HG02678 (cell line): ENCODE data around the gene TMEM255B.
"Not testable (repeated sequence)": the region's sequence is repeated elsewhere in the genome, so short reads cannot be mapped to it uniquely, and the experiment has no call there.

Experiments
- ATAC-seq: cut with Tn5 transposase; IDR thresholded peaks from one replicate; pipeline ENCODE4 v1.9.1; 2021; ENCODE audit warnings: mild to moderate bottlenecking, moderate library complexity; ENCODE audit not compliant: unreplicated experiment

The TMEM255B gene

GRCh38 chr13:113748101-113748861 is 10.7 kb upstream of the TMEM255B start:
- ATAC-seq, result no peak

- no peak for ATAC-seq
Measured at GRCh38 chr13:113748862-113749451, 10.1 kb upstream of the TMEM255B start.

DNA sequence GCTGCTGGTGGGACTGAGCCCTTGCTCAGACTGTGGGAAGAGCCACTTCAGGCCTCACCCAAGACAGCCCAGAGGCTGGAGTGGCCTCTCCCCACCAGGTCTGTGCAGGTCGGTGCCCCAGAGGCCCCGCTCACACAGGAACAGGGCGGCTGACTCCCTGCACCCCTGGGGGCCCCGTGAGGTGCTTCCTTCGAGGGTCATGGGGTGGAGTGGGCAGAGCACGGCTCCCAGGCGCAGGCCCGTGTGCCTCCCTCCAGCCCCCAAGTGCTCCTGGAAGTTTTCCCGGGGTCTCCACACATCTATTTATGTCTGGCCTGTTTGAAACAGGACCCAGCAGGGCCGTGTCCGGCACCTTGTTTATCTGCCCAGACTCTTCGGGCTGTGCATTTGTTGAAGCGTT is 9.5 kb upstream of the TMEM255B start:
- ATAC-seq, result no peak

GRCh38 chr13:113749967-113750366 is 9.1 kb upstream of the TMEM255B start:
- no peak for ATAC-seq

- ATAC-seq, result no peak
Measured at GRCh38 chr13:113750554-113751399, 8.2 kb upstream of the TMEM255B start.

GRCh38 chr13:113751491-113751890 is 7.5 kb upstream of the TMEM255B start:
- ATAC-seq, result no peak

DNA sequence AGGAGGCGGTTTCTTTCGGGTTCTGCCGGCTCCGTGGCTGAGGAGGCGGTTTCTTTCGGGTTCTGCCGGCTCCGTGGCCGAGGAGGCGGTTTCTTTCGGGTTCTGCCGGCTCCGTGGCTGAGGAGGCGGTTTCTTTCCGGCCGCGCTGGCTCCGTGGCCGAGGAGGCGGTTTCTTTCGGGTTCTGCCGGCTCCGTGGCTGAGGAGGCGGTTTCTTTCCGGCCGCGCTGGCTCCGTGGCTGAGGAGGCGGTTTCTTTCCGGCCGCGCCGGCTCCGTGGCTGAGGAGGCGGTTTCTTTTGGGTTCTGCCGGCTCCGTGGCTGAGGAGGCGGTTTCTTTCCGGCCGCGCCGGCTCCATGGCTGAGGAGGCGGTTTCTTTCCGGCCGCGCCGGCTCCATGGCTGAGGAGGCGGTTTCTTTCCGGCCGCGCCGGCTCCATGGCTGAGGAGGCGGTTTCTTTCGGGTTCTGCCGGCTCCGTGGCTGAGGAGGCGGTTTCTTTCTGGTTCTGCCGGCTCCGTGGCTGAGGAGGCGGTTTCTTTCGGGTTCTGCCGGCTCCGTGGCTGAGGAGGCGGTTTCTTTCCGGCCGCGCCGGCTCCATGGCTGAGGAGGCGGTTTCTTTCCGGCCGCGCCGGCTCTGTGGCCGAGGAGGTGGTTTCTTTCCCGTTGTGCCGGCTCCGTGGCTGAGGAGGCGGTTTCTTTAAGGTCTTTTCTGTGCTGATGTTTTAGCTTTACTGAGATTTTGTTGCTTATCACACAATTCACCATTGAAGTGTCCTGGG is 6.6 kb upstream of the TMEM255B start:
- not testable (repeated sequence) for ATAC-seq

GRCh38 chr13:113753171-113753570 is 5.9 kb upstream of the TMEM255B start:
- no peak for ATAC-seq

GRCh38 chr13:113754242-113754641 is 4.8 kb upstream of the TMEM255B start:
- no peak for ATAC-seq

DNA sequence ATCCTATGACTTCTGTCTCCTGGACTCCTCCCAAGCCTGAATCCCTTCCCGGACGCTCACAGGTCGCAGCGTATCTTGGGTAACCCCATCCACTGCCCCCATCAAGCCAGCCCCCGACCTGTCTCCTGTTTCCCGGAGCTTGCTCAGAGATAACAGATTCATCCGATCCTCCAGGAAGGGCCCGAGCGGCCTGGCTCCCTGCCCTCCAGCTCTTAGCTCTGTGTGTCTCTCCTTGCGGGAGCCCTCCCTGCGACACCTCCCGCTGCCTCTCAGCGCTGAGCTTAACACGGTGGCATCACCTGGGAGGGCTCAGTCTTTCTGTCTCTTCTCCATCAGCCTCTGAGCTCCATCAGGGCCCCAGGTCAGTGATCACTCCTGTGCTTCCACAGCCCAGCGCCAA is 4.3 kb upstream of the TMEM255B start:
- no peak for ATAC-seq

DNA sequence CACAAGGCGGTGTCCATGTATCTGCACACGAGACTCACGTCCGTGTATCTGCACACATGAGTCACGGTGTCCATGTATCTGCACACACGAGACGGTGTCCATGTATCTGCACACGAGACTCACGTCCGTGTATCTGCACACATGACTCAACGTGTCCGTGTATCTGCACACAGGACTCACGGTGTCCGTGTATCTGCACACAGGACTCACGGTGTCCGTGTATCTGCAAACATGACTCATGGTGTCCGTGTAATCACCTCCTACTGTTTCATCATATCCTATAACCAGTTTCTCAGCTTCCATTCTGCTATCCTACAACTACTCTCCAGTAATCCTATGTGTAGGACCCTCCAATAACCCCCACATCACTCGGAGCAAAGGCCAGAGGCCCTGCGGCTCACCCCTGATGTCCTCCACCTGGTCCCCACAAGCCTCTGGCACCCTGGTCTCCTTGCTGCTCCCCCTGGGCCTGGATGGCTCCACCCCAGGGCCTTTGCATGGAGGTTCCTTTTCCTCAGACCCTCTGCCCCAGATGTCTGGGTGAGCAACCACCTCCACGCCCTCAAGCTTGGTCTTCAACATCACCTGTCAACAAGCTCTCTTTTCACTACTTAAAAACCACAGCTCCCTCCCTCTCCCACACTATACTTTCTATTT is 2.5 kb upstream of the TMEM255B start:
- ATAC-seq, result no peak

DNA sequence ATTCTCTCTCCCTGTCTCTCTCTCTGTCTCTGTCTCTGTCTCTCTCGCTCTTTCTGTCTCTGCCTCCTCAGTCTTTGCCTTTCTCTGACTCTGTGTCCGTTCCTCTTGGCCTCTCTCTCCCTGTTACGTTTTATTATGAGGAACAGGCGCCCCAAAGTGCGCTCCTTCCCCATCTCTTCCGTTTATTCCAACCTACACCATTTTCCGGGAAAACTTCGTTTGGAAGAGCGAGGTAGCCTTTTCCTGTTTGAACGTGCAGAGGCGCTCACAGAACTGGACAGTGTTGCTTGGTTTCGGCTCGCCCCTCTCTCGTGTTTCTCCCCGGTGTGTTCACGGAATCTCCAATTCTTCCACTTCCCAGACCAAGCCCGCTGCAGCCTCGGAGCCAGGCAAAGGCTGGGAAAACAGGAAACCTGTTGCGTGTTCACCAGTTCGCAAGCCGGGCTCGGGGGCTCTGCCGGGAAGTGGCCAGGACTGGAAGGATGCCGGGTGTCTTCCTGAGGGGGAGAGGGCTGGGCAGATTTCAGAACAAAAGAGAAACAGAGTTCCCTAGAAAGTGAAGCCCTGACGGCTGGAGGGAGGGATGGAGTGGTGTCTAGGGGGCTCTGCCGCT is 605 bp downstream of the TMEM255B start:
- ATAC-seq, result no peak

DNA sequence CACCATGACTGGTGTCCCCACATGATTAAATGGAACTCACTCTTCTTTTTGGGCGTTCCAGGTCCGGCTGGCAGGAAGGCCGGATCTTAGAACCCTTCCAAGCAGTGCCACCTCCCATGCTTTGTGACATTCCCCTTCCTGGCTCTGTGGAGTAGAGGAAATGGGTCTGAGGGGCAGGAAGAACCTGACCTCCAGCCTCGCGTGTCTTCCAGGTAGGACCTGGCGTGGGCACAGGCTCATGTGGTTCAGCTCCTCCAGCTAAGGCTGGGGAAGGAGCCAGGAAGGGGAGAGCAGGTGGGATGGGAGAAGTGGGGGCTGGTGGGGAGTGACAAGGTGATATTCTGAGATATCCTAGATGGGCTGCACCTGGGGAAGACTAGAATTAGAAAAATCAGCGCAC is 2.1 kb downstream of the TMEM255B start:
- no peak for ATAC-seq

GRCh38 chr13:113762075-113762474 is 3.0 kb downstream of the TMEM255B start:
- no peak for ATAC-seq

DNA sequence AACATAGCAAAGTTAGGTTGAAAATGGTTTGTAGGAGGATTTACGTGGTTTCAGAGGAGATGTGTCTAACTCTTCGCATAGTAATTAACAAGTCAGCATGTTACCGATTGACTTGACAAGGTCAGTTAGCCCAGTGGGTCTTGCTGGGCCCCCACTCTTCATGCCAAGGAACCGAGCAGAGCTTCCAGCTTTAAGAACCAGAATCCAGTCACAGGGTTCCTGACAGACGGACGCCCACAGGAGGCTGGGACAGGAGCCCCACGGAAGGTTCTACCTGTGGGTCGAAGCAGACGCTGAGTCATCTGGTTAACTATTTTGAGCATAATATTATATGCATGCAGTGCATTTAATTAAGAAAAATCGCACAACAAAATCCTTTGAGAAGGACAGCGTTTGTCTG is 3.5 kb downstream of the TMEM255B start:
- ATAC-seq, result no peak

DNA sequence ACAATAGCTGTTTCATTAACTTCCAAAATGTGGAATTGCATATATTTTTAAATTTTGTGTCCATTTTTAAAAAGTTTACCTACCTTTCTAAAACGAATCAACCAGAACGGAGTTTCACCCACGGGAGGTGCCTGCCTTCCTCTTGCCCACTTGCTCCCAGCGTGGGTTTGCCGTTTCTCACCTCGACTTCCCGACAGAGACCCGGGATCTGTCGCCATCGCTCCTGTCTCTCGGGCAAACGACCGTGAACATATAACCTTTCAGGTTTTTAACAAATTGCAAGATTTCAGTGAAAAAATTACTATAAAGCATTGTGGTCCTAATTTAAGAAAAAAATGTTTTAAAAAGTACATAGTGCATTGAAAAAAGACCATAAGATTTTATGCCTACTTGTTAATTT is 4.2 kb downstream of the TMEM255B start:
- no peak for ATAC-seq

- no peak for ATAC-seq
Measured at GRCh38 chr13:113763961-113764792, 5.2 kb downstream of the TMEM255B start.

DNA sequence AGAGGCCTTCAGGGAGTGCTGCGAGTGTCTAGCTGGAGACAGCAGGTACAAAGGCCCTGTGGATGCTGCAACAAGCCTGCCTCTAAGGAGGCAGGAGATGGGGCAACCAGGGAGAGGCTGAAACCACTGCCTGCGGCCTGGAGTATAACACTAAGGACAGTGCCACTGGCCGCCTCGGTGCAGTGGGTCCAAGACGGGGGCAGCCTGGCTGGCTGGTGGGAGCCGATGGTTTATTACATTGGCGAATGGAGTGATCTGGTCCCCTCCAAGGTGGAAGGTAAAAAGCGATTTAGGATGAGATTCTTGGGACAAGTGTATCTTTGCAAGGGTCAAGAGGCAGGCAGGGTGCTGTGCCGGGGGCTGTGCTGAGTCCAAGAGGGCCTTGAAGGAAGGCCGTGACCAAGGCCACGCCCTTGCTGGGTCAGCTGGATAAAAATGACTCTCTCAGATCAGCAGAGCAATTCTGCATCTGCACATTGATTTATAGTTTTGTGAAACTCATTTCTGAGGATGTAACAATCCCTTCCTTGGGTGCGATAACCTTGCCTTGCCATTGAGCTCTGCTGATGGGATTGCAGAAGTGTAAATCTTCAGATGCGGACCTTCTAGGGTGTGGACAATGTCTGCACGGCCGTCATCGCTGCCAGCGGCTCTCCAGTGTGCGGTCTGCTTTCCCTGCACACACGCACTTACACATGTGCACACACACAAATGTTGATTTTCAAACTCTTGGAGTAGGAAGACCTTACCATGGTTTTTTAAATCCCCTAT is 6.0 kb downstream of the TMEM255B start:
- ATAC-seq, result no peak

DNA sequence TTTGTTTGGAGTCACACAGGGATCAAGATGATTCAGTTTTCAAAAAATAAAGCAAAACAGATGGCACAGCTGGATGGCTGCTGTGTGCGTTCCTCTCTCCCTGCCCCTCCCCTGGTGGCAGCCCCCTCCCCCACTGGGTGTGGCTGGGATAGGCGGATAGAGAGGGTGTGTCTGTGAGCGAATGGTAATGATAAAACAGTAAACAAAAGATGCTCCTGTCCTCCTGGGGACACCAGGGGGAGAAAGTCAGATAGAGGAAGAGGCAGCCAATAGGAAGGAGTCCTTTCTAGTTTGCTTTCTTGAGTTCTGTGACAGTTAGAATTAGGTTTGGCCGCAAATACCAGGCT is 6.5 kb downstream of the TMEM255B start:
- ATAC-seq, result no peak
